ENCODE measurements around the gene CCNF.

GRCh38 chr16:2462031-2462866, 33.0 kb downstream of the CCNF start:
- TF ChIP-seq FOXM1 (IDR thresholded peaks at IDR 0.05; ENCODE audit: borderline replicate concordance), result no peak
- TF ChIP-seq ELF4 (IDR thresholded peaks at IDR 0.05), result no peak
- no peak for TF ChIP-seq HDGF (IDR thresholded peaks at IDR 0.05; ENCODE audit: borderline replicate concordance)
- TF ChIP-seq NFRKB (IDR thresholded peaks at IDR 0.05), result no peak
- TF ChIP-seq SP1 (IDR thresholded peaks at IDR 0.05), result no peak
- TF ChIP-seq BHLHE40 (IDR thresholded peaks at IDR 0.05; ENCODE audit: borderline replicate concordance), result no peak
- TF ChIP-seq SUZ12 (IDR thresholded peaks at IDR 0.05), result no peak
- TF ChIP-seq TARDBP (IDR thresholded peaks at IDR 0.05), result no peak
- TF ChIP-seq FOXA1 (IDR thresholded peaks at IDR 0.05), result no peak
- no peak for TF ChIP-seq FOXK2 (IDR thresholded peaks at IDR 0.05)
- TF ChIP-seq, protein P1, sequence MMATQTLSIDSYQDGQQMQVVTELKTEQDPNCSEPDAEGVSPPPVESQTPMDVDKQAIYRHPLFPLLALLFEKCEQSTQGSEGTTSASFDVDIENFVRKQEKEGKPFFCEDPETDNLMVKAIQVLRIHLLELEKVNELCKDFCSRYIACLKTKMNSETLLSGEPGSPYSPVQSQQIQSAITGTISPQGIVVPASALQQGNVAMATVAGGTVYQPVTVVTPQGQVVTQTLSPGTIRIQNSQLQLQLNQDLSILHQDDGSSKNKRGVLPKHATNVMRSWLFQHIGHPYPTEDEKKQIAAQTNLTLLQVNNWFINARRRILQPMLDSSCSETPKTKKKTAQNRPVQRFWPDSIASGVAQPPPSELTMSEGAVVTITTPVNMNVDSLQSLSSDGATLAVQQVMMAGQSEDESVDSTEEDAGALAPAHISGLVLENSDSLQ (IDR thresholded peaks at IDR 0.05), result no peak
- no peak for TF ChIP-seq ARNT (IDR thresholded peaks at IDR 0.05)
- TF ChIP-seq LEF1 (IDR thresholded peaks at IDR 0.05; ENCODE audit: borderline replicate concordance), result no peak
